T-helper 17 cell (primary cell): Measurements from ENCODE around the gene CHIC2. TPM values are rescaled to one million over a fixed set of nuclear protein-coding genes. Genes with fewer than 3 reads are reported as not detected.

ENCODE experiments used
- ATAC-seq: fragments of 150-1000 bp; cut with Tn5 transposase; 2 replicates; pipeline ENCODE4 v1.10.0; 2021; ENCODE audit warnings: mild to moderate bottlenecking, moderate library complexity
- DNase-seq, 3 donors: peaks; one replicate each; pipeline versions ENCODE4 v3.0.0 to v3.0.0-alpha.2; 2020 to 2021
- H3K9me3 ChIP-seq: one replicate; pipeline ENCODE4 v1.7.0; 2013; ENCODE audit warnings: low read length, mild to moderate bottlenecking; ENCODE audit not compliant: control insufficient read depth, poor library complexity, severe bottlenecking
- H3K27ac Mint-ChIP-seq: one replicate; pipeline ENCODE4 v1.8.0; 2022; ENCODE audit warnings: mild to moderate bottlenecking, moderate library complexity, mixed read lengths
- H3K27me3 Mint-ChIP-seq: one replicate; pipeline ENCODE4 v1.8.0; 2022; ENCODE audit warnings: mixed read lengths
- H3K36me3 Mint-ChIP-seq: one replicate; pipeline ENCODE4 v1.8.0; 2022; ENCODE audit warnings: low read depth, mixed read lengths
- H3K4me1 Mint-ChIP-seq: one replicate; pipeline ENCODE4 v1.8.0; 2022; ENCODE audit warnings: mild to moderate bottlenecking, mixed read lengths
- H3K4me3 Mint-ChIP-seq: one replicate; pipeline ENCODE4 v1.8.0; 2022; ENCODE audit warnings: mild to moderate bottlenecking, moderate library complexity, mixed read lengths
- total RNA-seq, 4 donors: library from RNA in 2 of 4; stranded (reverse) in 2 of 4; gene quantifications; one replicate each; pipeline ENCODE4 v1.2.3 and lab custom pipeline; 2022 to 2026

The CHIC2 gene
- total RNA-seq, 2 donors from 2014 or later: 43.0 to 70.1 TPM

GRCh38 chr4:54089875-54090274 lies 25.5 kb upstream of the CHIC2 start:
- Mint-ChIP-seq H3K4me1 (peaks cover 11% of the 10 kb centered on the region), H3K4me3 (no peak overlapping the region), H3K36me3 (peaks cover 4% of the 10 kb centered on the region), H3K27me3 (peaks cover 53% of the 10 kb centered on the region), H3K27ac (no peak overlapping the region)
- no peak for DNase-seq
- H3K9me3 ChIP-seq: no peaks in the 10 kb centered on the region
- no peak for ATAC-seq

GRCh38 chr4:54085284-54085683 lies 20.9 kb upstream of the CHIC2 start:
- ATAC-seq (no peak), DNase-seq (no peak)
- H3K4me1 Mint-ChIP-seq: no peaks in the 10 kb centered on the region
- H3K4me3 Mint-ChIP-seq: no peak overlapping the region
- peaks cover 4% of the 10 kb centered on the region for H3K36me3 Mint-ChIP-seq
- peaks cover 33% of the 10 kb centered on the region for H3K27me3 Mint-ChIP-seq
- H3K9me3 ChIP-seq: no peaks in the 10 kb centered on the region
- H3K27ac Mint-ChIP-seq: no peak overlapping the region

- Mint-ChIP-seq H3K4me1 (no peaks in the 10 kb centered on the region), H3K27ac (no peak overlapping the region), H3K27me3 (peaks cover 37% of the 10 kb centered on the region), H3K4me3 (no peak overlapping the region), H3K36me3 (peaks cover 4% of the 10 kb centered on the region)
- no peaks in the 10 kb centered on the region for H3K9me3 ChIP-seq
- DNase-seq (no peak), ATAC-seq (no peak)
Measured at GRCh38 chr4:54082168-54082567, 17.8 kb upstream of the CHIC2 start.

GRCh38 chr4:54077812-54078211 lies 13.4 kb upstream of the CHIC2 start:
- Mint-ChIP-seq H3K4me3 (no peak overlapping the region), H3K27ac (no peak overlapping the region), H3K27me3 (peaks cover 20% of the 10 kb centered on the region), H3K36me3 (no peaks in the 10 kb centered on the region), H3K4me1 (no peaks in the 10 kb centered on the region)
- H3K9me3 ChIP-seq: no peaks in the 10 kb centered on the region
- DNase-seq: no peak
- ATAC-seq: no peak

- no peaks in the 10 kb centered on the region for H3K4me1 Mint-ChIP-seq
- H3K9me3 ChIP-seq: no peaks in the 10 kb centered on the region
- H3K36me3 Mint-ChIP-seq: no peaks in the 10 kb centered on the region
- peaks cover 18% of the 10 kb centered on the region for H3K27me3 Mint-ChIP-seq
- H3K4me3 Mint-ChIP-seq: no peak overlapping the region
- no peak for DNase-seq
- ATAC-seq: no peak
- H3K27ac Mint-ChIP-seq: no peak overlapping the region
Measured at GRCh38 chr4:54076673-54077072, 12.3 kb upstream of the CHIC2 start.

- Mint-ChIP-seq H3K4me1 (no peaks in the 10 kb centered on the region), H3K4me3 (no peak overlapping the region), H3K36me3 (no peaks in the 10 kb centered on the region), H3K27me3 (peaks cover 12% of the 10 kb centered on the region), H3K27ac (no peak overlapping the region)
- H3K9me3 ChIP-seq: no peaks in the 10 kb centered on the region
- DNase-seq (no peak), ATAC-seq (no peak)
Measured at GRCh38 chr4:54074381-54074780, 10.0 kb upstream of the CHIC2 start.

GRCh38 chr4:54073271-54073880 lies 9.0 kb upstream of the CHIC2 start:
- no peak for ATAC-seq
- H3K4me3 Mint-ChIP-seq: no peak overlapping the region
- H3K9me3 ChIP-seq: no peaks in the 10 kb centered on the region
- DNase-seq: no peak
- H3K36me3 Mint-ChIP-seq: no peaks in the 10 kb centered on the region
- H3K27me3 Mint-ChIP-seq: peaks cover 12% of the 10 kb centered on the region
- H3K4me1 Mint-ChIP-seq: no peaks in the 10 kb centered on the region
- H3K27ac Mint-ChIP-seq: no peak overlapping the region

GRCh38 chr4:54067166-54067565 lies 2.8 kb upstream of the CHIC2 start:
- H3K27ac Mint-ChIP-seq: no peak overlapping the region
- no peak overlapping the region for H3K4me3 Mint-ChIP-seq
- no peaks in the 10 kb centered on the region for H3K27me3 Mint-ChIP-seq
- H3K4me1 Mint-ChIP-seq: peaks cover 17% of the 10 kb centered on the region
- DNase-seq: no peak
- no peaks in the 10 kb centered on the region for H3K9me3 ChIP-seq
- no peak for ATAC-seq
- no peaks in the 10 kb centered on the region for H3K36me3 Mint-ChIP-seq

- no peak overlapping the region for H3K27ac Mint-ChIP-seq
Measured at GRCh38 chr4:54066718-54067129, 2.3 kb upstream of the CHIC2 start.

GRCh38 chr4:54066088-54066415 lies 1.6 kb upstream of the CHIC2 start:
- Mint-ChIP-seq H3K27me3 (no peaks in the 10 kb centered on the region), H3K27ac (peak overlapping the region; percentile 97), H3K36me3 (no peaks in the 10 kb centered on the region), H3K4me3 (no peak overlapping the region), H3K4me1 (peaks cover 25% of the 10 kb centered on the region)
- no peaks in the 10 kb centered on the region for H3K9me3 ChIP-seq
- ATAC-seq (no peak), DNase-seq (no peak)

More at GRCh38 chr4:54066718-54067129, 2.3 kb upstream of the CHIC2 start:
- Mint-ChIP-seq H3K4me3 (no peak overlapping the region), H3K27me3 (no peaks in the 10 kb centered on the region), H3K36me3 (no peaks in the 10 kb centered on the region), H3K4me1 (peaks cover 20% of the 10 kb centered on the region)
- no peak for ATAC-seq
- H3K9me3 ChIP-seq: no peaks in the 10 kb centered on the region
- no peak for DNase-seq

GRCh38 chr4:54065282-54066087 lies 1.1 kb upstream of the CHIC2 start:
- Mint-ChIP-seq H3K27me3 (no peaks in the 10 kb centered on the region), H3K4me1 (peaks cover 25% of the 10 kb centered on the region), H3K27ac (peak overlapping the region; percentile 97), H3K4me3 (peak overlapping the region; percentile 94), H3K36me3 (no peaks in the 10 kb centered on the region)
- H3K9me3 ChIP-seq: no peaks in the 10 kb centered on the region
- ATAC-seq (no peak), DNase-seq (no peak)

- no peaks in the 10 kb centered on the region for H3K9me3 ChIP-seq
- no peaks in the 10 kb centered on the region for H3K36me3 Mint-ChIP-seq
- ATAC-seq: peak; percentile 17
- peak; percentile 13 to 32 (median 27) for DNase-seq
- H3K27me3 Mint-ChIP-seq: no peaks in the 10 kb centered on the region
- H3K4me3 Mint-ChIP-seq: peak overlapping the region; percentile 94
- peak overlapping the region; percentile 97 for H3K27ac Mint-ChIP-seq
- peaks cover 31% of the 10 kb centered on the region for H3K4me1 Mint-ChIP-seq
Measured at GRCh38 chr4:54063737-54064316, 578 bp downstream of the CHIC2 start.

- Mint-ChIP-seq H3K4me3 (peak overlapping the region; percentile 94), H3K27ac (peak overlapping the region; percentile 97), H3K27me3 (no peaks in the 10 kb centered on the region), H3K4me1 (peaks cover 35% of the 10 kb centered on the region), H3K36me3 (peaks cover 2% of the 10 kb centered on the region)
- no peak for ATAC-seq
- H3K9me3 ChIP-seq: no peaks in the 10 kb centered on the region
- no peak for DNase-seq
Measured at GRCh38 chr4:54063229-54063628, 1.2 kb downstream of the CHIC2 start.
